NCI-H460 (cell line): ENCODE data around the gene NAMPT. TPM values are rescaled to one million over a fixed set of nuclear protein-coding genes. Genes with fewer than 3 reads are reported as not detected.

Experiments
- small RNA-seq, 2 experiments: library from RNA; depleted of rRNA; stranded (forward); fragments of <200 nt; gene quantifications; one replicate each; pipeline ENCODE3, GENCODE V24; 2014
- total RNA-seq: library from RNA; depleted of rRNA; stranded (reverse); fragments of >200 nt; shearing (Covaris generic); gene quantifications from 2 replicates; pipeline ENCODE4 v1.2.3, GENCODE V29; 2014; rRNA removed

NAMPT gene
- total RNA-seq, 1 experiment from 2014 or later: 2,086 TPM

Small RNA genes lying within 50 kb of the gene (small RNA-seq; reads per million reads assigned to genes)
- gene RNU6-392P: 0 reads per million in 2 experiments

Other genes with a start within 250 kb of the NAMPT start
- gene SYPL1, start 172.7 kb downstream of the NAMPT start, total RNA-seq: 30.6 and 33.6 TPM in 2 replicates